Neural cell (in vitro differentiated cells): ENCODE data around the gene POLR1C. TPM values are rescaled to one million over a fixed set of nuclear protein-coding genes. Genes with fewer than 3 reads are reported as not detected.
A peak's percentile ranks its signal among the peaks of the same experiment; 100 is the strongest.

Experiments used
- H2AFZ ChIP-seq: fragments of 200-600, 300-800 bp; sonication (generic), shearing (Covaris generic); 2 replicates; pipeline ENCODE4 v1.6.0; 2014; ENCODE audit warnings: low read depth, mild to moderate bottlenecking, antibody characterized with exemption, low read length, moderate library complexity
- H3F3A ChIP-seq: fragments of 200-600 bp; shearing (Covaris generic); 2 replicates; pipeline ENCODE4 v1.6.1; 2016; ENCODE audit warnings: mild to moderate bottlenecking, moderate library complexity, mixed read lengths, antibody characterized with exemption, low read length; ENCODE audit not compliant: insufficient read depth, poor library complexity, severe bottlenecking
- H3K27ac ChIP-seq: fragments of 200-600, 300-800 bp; sonication (generic), shearing (Covaris generic); 2 replicates; pipeline ENCODE4 v1.5.1; 2014; ENCODE audit warnings: mild to moderate bottlenecking, low read length, moderate library complexity
- H3K27me3 ChIP-seq: fragments of 300-800, 200-600 bp; sonication (generic), shearing (Covaris generic); 2 replicates; pipeline ENCODE4 v1.6.0; 2014; ENCODE audit warnings: mild to moderate bottlenecking, low read depth, low read length, moderate library complexity; ENCODE audit not compliant: insufficient read depth
- H3K36me3 ChIP-seq: fragments of 300-800, 200-600 bp; sonication (generic), shearing (Covaris generic); 2 replicates; pipeline ENCODE4 v1.5.1; 2014; ENCODE audit warnings: mild to moderate bottlenecking, antibody characterized with exemption, low read length, moderate library complexity; ENCODE audit not compliant: insufficient read depth
- H3K4me2 ChIP-seq: fragments of 300-800, 200-600 bp; sonication (generic), shearing (Covaris generic); 2 replicates; pipeline ENCODE4 v1.6.0; 2014; ENCODE audit warnings: mild to moderate bottlenecking, low read length
- H3K4me3 ChIP-seq: fragments of 300-800, 200-600 bp; sonication (generic), shearing (Covaris generic); 2 replicates; pipeline ENCODE4 v1.5.1; 2014; ENCODE audit warnings: mild to moderate bottlenecking, low read length, moderate library complexity
- H3K79me2 ChIP-seq: fragments of 200-600 bp; shearing (Covaris generic); replicated peaks from 2 replicates; pipeline ENCODE4 v1.6.0; 2014; ENCODE audit warnings: mild to moderate bottlenecking, low read length, moderate library complexity; ENCODE audit not compliant: insufficient read depth
- H3K9ac ChIP-seq: fragments of 300-800, 200-600 bp; sonication (generic), shearing (Covaris generic); 2 replicates; pipeline ENCODE4 v1.6.1; 2016; ENCODE audit warnings: mild to moderate bottlenecking, low read length, mixed read lengths
- H3K9me2 ChIP-seq: fragments of 200-600 bp; shearing (Covaris generic); 2 replicates; pipeline ENCODE4 v1.6.1; 2016; ENCODE audit warnings: mild to moderate bottlenecking, low read length, mixed read lengths; ENCODE audit not compliant: insufficient read depth
- H3K9me3 ChIP-seq: fragments of 200-600, 300-800 bp; sonication (generic), shearing (Covaris generic); 2 replicates; pipeline ENCODE4 v1.6.1; 2016; ENCODE audit warnings: mild to moderate bottlenecking, mixed run types, low read length, moderate library complexity, mixed read lengths
- H4K20me1 ChIP-seq: fragments of 200-600 bp; shearing (Covaris generic); 2 replicates; pipeline ENCODE4 v1.6.1; 2016; ENCODE audit warnings: mild to moderate bottlenecking, mixed run types; ENCODE audit not compliant: insufficient read depth
- CTCF ChIP-seq: fragments of 450-650 bp; IDR thresholded peaks from 2 replicates; pipeline ENCODE4 v1.5.1; 2014; ENCODE audit warnings: antibody characterized with exemption, mild to moderate bottlenecking, moderate library complexity; ENCODE audit not compliant: poor library complexity, severe bottlenecking
- EP300 ChIP-seq: fragments of 450-650 bp; conservative IDR thresholded peaks from 2 replicates; pipeline ENCODE4 v1.6.1; 2014; ENCODE audit warnings: antibody characterized with exemption, mild to moderate bottlenecking, moderate library complexity; ENCODE audit not compliant: poor library complexity, severe bottlenecking
- POLR2AphosphoS5 ChIP-seq: IDR thresholded peaks from 2 replicates; pipeline ENCODE4 v1.6.1; 2012
- RAD21 ChIP-seq: fragments of 450-650 bp; conservative IDR thresholded peaks from 2 replicates; pipeline ENCODE4 v1.6.1; 2014; ENCODE audit warnings: antibody characterized with exemption, mild to moderate bottlenecking, moderate library complexity
- REST ChIP-seq: IDR thresholded peaks from 2 replicates; pipeline ENCODE4 v1.6.1; 2012; ENCODE audit warnings: borderline replicate concordance
- SMC3 ChIP-seq: fragments of 450-650 bp; conservative IDR thresholded peaks from 2 replicates; pipeline ENCODE4 v1.6.1; 2014; ENCODE audit warnings: antibody characterized with exemption, mild to moderate bottlenecking, moderate library complexity; ENCODE audit not compliant: poor library complexity
- TAF1 ChIP-seq: IDR thresholded peaks from 2 replicates; pipeline ENCODE4 v1.6.1; 2012; ENCODE audit warnings: low read depth
- polyA plus RNA-seq: library from polyadenylated mRNA; depleted of rRNA; stranded (reverse); fragments of >200 nt; gene quantifications from 2 replicates; pipeline ENCODE4 v1.2.3, GENCODE V29; 2014

The POLR1C gene
- polyA plus RNA-seq, 1 donor from 2014 or later = 88.7 TPM

- no peak overlapping the region for H3K27ac ChIP-seq
- no peak for TF ChIP-seq TAF1
- TF ChIP-seq EP300 = no peak
- TF ChIP-seq POLR2AphosphoS5 = no peak
- no peak for TF ChIP-seq RAD21
- no peak for TF ChIP-seq SMC3
- TF ChIP-seq REST = no peak
- peaks cover 5% of the 10 kb centered on the region for H3K36me3 ChIP-seq
These were observed 10.7 kb upstream of the POLR1C start for GRCh38 chr6:43506171-43506570.

GRCh38 chr6:43506667-43507471, 10.0 kb upstream of the POLR1C start:
- Histone ChIP-seq H3K9ac (no peak overlapping the region), H3K79me2 (no peaks in the 10 kb centered on the region), H3K27me3 (no peaks in the 10 kb centered on the region), H3K4me2 (no peak overlapping the region), H3F3A (no peaks in the 10 kb centered on the region), H3K27ac (no peak overlapping the region), H2AFZ (no peak overlapping the region), H3K9me2 (no peaks in the 10 kb centered on the region), H3K9me3 (no peaks in the 10 kb centered on the region), H3K36me3 (peaks cover 5% of the 10 kb centered on the region), H3K4me3 (no peak overlapping the region), H4K20me1 (no peaks in the 10 kb centered on the region)
- TF ChIP-seq POLR2AphosphoS5 (no peak), SMC3 (peak; percentile 85), CTCF (peak; percentile 96), RAD21 (peak; percentile 90)

More at GRCh38 chr6:43506171-43506570, 10.7 kb upstream of the POLR1C start:
- H2AFZ ChIP-seq = no peak overlapping the region
- no peaks in the 10 kb centered on the region for H3K27me3 ChIP-seq
- no peak overlapping the region for H3K4me2 ChIP-seq
- H3K9me2 ChIP-seq = no peaks in the 10 kb centered on the region
- no peaks in the 10 kb centered on the region for H3F3A ChIP-seq
- no peak overlapping the region for H3K4me3 ChIP-seq
- H3K79me2 ChIP-seq = no peaks in the 10 kb centered on the region
- no peaks in the 10 kb centered on the region for H4K20me1 ChIP-seq
- no peaks in the 10 kb centered on the region for H3K9me3 ChIP-seq
- no peak overlapping the region for H3K9ac ChIP-seq
